ENCODE results near the gene SLC6A7. TPM values are rescaled to one million over a fixed set of nuclear protein-coding genes. Genes with fewer than 3 reads are reported as not detected.

SLC6A7 gene
- total and polyA plus RNA-seq, 12 donors, result not detected

DNA sequence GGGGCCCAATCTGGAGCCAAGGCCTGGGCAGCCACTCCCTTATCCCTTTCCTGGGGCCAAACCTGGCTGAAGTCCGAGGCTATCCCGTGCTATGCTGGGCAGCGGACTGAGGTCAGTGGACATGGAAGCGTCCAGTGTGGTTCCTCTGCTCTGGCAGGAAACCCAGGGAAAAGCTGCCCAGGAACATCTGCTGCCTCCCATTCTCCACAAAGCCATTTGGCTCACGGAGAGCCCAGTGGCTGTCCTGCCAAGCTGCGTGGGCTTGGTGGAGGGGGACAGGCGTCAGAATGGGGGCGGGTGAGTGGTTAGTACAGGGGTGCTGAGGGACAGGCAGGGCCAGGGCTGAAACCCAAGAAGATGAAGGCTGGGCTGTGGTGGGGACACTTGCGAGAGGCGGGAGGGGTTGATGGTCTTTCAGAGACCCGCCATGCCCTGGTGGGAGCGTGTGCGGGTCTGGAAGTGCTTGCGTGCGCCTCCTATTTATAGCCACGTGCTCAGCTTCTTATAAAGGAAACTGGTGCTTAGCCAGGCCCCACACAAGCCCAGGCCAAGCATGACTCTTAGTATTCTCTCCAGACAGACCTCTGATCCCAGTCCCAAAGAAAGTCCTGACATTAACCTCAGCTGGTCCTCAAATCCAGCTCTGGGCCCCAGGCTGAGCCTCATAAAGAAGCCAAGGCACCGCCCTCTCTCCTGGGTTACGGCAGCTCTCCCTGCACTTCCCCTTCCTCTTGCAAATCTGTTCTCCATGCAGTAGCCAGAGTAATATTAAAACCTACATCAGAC, 9.4 kb upstream of the SLC6A7 start:
- Histone ChIP-seq H3K4me1 (replicated peaks in 1 of 2) (peaks cover 0 to 7% of the 10 kb centered on the region in 2 donors), H3K4me3 (no peak overlapping the region), H3K36me3 (replicated peaks in 1 of 2) (no peaks in the 10 kb centered on the region), H3K9me3 (replicated peaks in 1 of 3) (no peaks in the 10 kb centered on the region), H3K27ac (peak overlapping the region in 3 of 5 donors; percentile 32 to 82 (median 63)), H3K27me3 (no peaks in the 10 kb centered on the region)
- no peak for TF ChIP-seq POLR2A (IDR thresholded peaks at IDR 0.05)
- TF ChIP-seq, protein P1, sequence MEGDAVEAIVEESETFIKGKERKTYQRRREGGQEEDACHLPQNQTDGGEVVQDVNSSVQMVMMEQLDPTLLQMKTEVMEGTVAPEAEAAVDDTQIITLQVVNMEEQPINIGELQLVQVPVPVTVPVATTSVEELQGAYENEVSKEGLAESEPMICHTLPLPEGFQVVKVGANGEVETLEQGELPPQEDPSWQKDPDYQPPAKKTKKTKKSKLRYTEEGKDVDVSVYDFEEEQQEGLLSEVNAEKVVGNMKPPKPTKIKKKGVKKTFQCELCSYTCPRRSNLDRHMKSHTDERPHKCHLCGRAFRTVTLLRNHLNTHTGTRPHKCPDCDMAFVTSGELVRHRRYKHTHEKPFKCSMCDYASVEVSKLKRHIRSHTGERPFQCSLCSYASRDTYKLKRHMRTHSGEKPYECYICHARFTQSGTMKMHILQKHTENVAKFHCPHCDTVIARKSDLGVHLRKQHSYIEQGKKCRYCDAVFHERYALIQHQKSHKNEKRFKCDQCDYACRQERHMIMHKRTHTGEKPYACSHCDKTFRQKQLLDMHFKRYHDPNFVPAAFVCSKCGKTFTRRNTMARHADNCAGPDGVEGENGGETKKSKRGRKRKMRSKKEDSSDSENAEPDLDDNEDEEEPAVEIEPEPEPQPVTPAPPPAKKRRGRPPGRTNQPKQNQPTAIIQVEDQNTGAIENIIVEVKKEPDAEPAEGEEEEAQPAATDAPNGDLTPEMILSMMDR (IDR thresholded peaks at IDR 0.05), result no peak
- DNase-seq, result peak in 4 of 7 donors; percentile 33 to 65 (median 52)
- WGBS, 4 donors, result 57 to 79% (median 65%) methylated on average over 14 to 18 of the region's 18 CpGs
- intact Hi-C loops (cut with DNase I), result no loop called here

DNA sequence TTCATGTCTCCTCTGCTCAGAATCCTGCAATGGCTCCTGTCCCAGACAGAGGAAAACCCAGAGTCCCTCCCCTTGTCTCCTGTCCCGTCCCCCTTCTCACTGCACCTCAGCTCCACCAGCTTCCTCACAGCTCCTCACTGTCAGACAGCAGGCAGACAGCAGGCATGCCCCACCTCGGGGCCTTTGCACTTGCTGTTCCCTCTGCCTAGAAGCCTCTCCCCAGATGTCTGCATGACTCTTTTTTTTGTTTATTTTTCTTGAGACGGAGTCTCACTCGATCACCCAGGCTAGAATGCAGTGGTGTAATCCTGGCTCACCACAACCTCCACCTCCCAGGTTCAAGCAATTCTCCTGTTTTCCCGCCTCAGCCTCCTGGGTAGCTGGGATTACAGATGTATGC, 8.8 kb upstream of the SLC6A7 start:
- Histone ChIP-seq H3K4me3 (no peak overlapping the region), H3K9me3 (replicated peaks in 1 of 3) (no peaks in the 10 kb centered on the region), H3K27me3 (no peaks in the 10 kb centered on the region), H3K4me1 (replicated peaks in 1 of 2) (peaks cover 0 to 7% of the 10 kb centered on the region in 2 donors), H3K36me3 (replicated peaks in 1 of 2) (no peaks in the 10 kb centered on the region), H3K27ac (peak overlapping the region in 3 of 5 donors; percentile 32 to 82 (median 63))
- TF ChIP-seq, protein P1 (IDR thresholded peaks at IDR 0.05), result no peak
- TF ChIP-seq POLR2A (IDR thresholded peaks at IDR 0.05), result no peak
- DNase-seq, result no peak
- WGBS, 4 donors, result 63 to 78% (median 78%) methylated on average over 5 of the region's 5 CpGs
- intact Hi-C loops (cut with DNase I), result no loop called here

DNA sequence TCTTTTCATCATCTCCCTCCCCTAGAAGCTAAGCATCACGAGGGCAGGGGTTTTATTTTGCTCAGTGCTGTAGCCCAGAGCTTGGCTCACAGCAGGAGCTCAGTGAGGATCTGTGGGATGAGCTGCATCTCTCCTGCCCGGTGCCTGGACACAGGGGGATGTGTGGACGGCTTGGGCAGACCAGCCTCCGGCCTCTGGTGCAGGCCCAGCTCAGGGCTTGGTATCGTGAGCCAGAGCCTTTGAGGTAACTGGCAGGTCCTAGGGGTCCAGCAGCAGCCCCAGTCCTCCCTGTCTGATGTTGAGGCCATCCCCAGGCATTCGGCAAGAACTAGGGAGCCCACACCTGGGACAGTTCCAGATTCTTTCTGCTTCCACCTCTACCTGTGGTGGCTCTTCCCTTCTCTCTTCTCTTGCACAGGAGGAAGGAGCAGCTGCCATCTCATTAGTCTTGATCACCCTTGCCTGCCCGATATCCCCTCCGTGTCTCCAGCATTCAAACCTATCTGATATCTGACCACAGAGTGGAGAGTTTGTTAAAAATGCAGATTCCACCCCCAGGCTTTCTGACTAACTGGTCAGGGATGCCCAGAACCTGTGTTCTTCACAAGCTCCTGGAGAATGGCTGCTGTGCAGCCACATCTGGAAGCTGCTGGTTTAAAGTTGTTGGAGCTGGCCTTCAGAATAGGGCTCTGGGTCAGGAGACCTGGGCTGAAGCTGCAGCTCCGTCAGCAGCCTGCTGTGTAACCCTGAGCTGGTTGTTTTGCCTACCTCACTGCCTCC, 7.9 kb upstream of the SLC6A7 start:
- no peak overlapping the region for H3K4me3 ChIP-seq
- WGBS, 4 donors, result 80 to 93% (median 89%) methylated on average over 9 of the region's 9 CpGs
- DNase-seq, result no peak
- peak overlapping the region in 1 of 5 donors; percentile 22 for H3K27ac ChIP-seq
- TF ChIP-seq, protein P1 (IDR thresholded peaks at IDR 0.05), result no peak
- no peak for TF ChIP-seq POLR2A (IDR thresholded peaks at IDR 0.05)
- no peaks in the 10 kb centered on the region for H3K9me3 ChIP-seq (replicated peaks in 1 of 3)
- H3K36me3 ChIP-seq (replicated peaks in 1 of 2), result no peaks in the 10 kb centered on the region
- H3K27me3 ChIP-seq, result no peaks in the 10 kb centered on the region
- intact Hi-C loops (cut with DNase I), result no loop called here
- H3K4me1 ChIP-seq (replicated peaks in 1 of 2), result peaks cover 0 to 7% of the 10 kb centered on the region in 2 donors

DNA sequence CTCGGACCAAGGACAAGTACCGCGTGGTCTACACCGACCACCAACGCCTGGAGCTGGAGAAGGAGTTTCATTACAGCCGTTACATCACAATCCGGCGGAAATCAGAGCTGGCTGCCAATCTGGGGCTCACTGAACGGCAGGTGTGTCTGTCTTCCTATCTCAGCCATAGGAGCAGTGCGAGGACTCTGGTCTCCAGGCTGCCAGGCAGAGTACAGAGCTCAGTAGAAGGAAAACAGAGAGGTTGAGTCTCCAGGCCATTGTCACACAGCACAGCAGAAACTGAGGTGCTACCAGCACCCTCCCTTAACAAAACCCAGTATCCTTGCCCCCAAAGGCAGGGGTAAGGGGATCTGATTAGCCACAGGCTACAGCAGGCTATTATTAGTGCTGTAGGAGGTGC, 7.1 kb upstream of the SLC6A7 start:
- Histone ChIP-seq H3K4me1 (replicated peaks in 1 of 2) (peaks cover 0 to 7% of the 10 kb centered on the region in 2 donors), H3K9me3 (replicated peaks in 1 of 3) (no peaks in the 10 kb centered on the region), H3K36me3 (replicated peaks in 1 of 2) (no peaks in the 10 kb centered on the region), H3K4me3 (no peak overlapping the region), H3K27ac (no peak overlapping the region), H3K27me3 (no peaks in the 10 kb centered on the region)
- WGBS, 4 donors, result 77 to 92% (median 87%) methylated on average over 8 to 10 of the region's 10 CpGs
- DNase-seq, result no peak
- intact Hi-C loops (cut with DNase I), result no loop called here
- TF ChIP-seq, protein P1 (IDR thresholded peaks at IDR 0.05), result no peak
- no peak for TF ChIP-seq POLR2A (IDR thresholded peaks at IDR 0.05)
